Calu3 (cell line): ENCODE data around the gene AZU1. TPM values are rescaled to one million over a fixed set of nuclear protein-coding genes. Genes with fewer than 3 reads are reported as not detected.
"Not testable (repeated sequence)": the region's sequence is repeated elsewhere in the genome, so short reads cannot be mapped to it uniquely, and the experiment has no call there.

Source experiments
- BruUV-seq: library from RNA; stranded (reverse); fragments of 400-500 nt; replicated peaks from 2 replicates; lab custom pipeline; 2021; lab: Mats Ljungman, UMichigan
- CTCF ChIA-PET: fragments of 300-600 bp; sonication (Branson Sonifier 250); formaldehyde crosslinking; loops from one replicate; lab custom pipeline; 2022; ENCODE audit warnings: antibody characterized with exemption; lab: Charles Lee
- DNase-seq: peaks from one replicate; pipeline ENCODE4 v3.0.0; 2022
- H3K27ac Mint-ChIP-seq: one replicate; pipeline ENCODE4 v1.8.0; 2022; ENCODE audit warnings: mixed read lengths; ENCODE audit not compliant: unreplicated experiment
- H3K27me3 Mint-ChIP-seq: one replicate; pipeline ENCODE4 v1.8.0; 2022; ENCODE audit warnings: mixed read lengths; ENCODE audit not compliant: unreplicated experiment
- H3K36me3 Mint-ChIP-seq: one replicate; pipeline ENCODE4 v1.8.0; 2022; ENCODE audit warnings: mild to moderate bottlenecking, moderate library complexity, mixed read lengths; ENCODE audit not compliant: insufficient read depth, unreplicated experiment
- H3K4me1 Mint-ChIP-seq: one replicate; pipeline ENCODE4 v1.8.0; 2022; ENCODE audit warnings: mild to moderate bottlenecking, low read depth, mixed read lengths; ENCODE audit not compliant: unreplicated experiment
- H3K4me3 Mint-ChIP-seq: one replicate; pipeline ENCODE4 v1.8.0; 2022; ENCODE audit warnings: mild to moderate bottlenecking, low read depth, moderate library complexity, mixed read lengths; ENCODE audit not compliant: unreplicated experiment
- H3K9me3 Mint-ChIP-seq: one replicate; pipeline ENCODE4 v1.8.0; 2022; ENCODE audit warnings: low read depth, mixed read lengths; ENCODE audit not compliant: unreplicated experiment
- intact Hi-C: fragments of 100-400 bp; cut with micrococcal nuclease; formaldehyde crosslinking; loops from one replicate; pipeline ENCODE4 v1.10.0; 2022; ENCODE audit not compliant: unreplicated experiment
- total RNA-seq: library from RNA; stranded (reverse); gene quantifications from 2 replicates; pipeline ENCODE4 v1.2.3, GENCODE V29; 2022
- TF ChIP-seq, protein P1 (sequence below): fragments of 200-600 bp; IDR thresholded peaks from one replicate; pipeline ENCODE4 v1.8.0; 2022; ENCODE audit warnings: antibody characterized with exemption; ENCODE audit not compliant: unreplicated experiment

Gene AZU1
- total RNA-seq, 1 experiment from 2014 or later, result not detected

DNA sequence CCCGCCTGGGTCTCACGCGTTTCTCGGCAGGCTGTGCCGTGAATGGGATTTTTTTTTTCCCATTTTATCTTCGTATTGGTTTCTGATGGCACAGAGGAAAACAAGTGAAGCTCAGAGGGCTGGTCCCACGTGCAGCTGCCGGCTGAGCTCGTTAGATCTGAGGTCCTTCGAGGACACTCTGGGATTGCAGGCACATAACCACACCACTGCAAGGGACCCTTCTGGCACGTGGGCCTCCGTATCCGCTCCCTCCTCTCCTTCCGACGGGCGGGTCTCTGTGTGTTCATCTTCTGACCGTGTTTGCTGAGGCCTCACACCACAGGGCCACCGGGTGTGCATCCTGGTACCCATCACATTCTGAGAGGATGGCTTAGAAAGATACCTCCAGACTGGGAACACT is 48.5 kb downstream of the AZU1 start:
- DNase-seq, result no peak
- H3K27ac Mint-ChIP-seq, result no peak overlapping the region
- TF ChIP-seq, protein P1, sequence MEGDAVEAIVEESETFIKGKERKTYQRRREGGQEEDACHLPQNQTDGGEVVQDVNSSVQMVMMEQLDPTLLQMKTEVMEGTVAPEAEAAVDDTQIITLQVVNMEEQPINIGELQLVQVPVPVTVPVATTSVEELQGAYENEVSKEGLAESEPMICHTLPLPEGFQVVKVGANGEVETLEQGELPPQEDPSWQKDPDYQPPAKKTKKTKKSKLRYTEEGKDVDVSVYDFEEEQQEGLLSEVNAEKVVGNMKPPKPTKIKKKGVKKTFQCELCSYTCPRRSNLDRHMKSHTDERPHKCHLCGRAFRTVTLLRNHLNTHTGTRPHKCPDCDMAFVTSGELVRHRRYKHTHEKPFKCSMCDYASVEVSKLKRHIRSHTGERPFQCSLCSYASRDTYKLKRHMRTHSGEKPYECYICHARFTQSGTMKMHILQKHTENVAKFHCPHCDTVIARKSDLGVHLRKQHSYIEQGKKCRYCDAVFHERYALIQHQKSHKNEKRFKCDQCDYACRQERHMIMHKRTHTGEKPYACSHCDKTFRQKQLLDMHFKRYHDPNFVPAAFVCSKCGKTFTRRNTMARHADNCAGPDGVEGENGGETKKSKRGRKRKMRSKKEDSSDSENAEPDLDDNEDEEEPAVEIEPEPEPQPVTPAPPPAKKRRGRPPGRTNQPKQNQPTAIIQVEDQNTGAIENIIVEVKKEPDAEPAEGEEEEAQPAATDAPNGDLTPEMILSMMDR, result no peak
- H3K4me3 Mint-ChIP-seq, result no peak overlapping the region
- H3K36me3 Mint-ChIP-seq, result peaks cover 19% of the 10 kb centered on the region
- H3K4me1 Mint-ChIP-seq, result no peaks in the 10 kb centered on the region
- CTCF ChIA-PET, result no interaction called here
- H3K9me3 Mint-ChIP-seq, result no peaks in the 10 kb centered on the region
- H3K27me3 Mint-ChIP-seq, result no peaks in the 10 kb centered on the region
- BruUV-seq, result no TSS peak
- intact Hi-C loops, result no loop called here

DNA sequence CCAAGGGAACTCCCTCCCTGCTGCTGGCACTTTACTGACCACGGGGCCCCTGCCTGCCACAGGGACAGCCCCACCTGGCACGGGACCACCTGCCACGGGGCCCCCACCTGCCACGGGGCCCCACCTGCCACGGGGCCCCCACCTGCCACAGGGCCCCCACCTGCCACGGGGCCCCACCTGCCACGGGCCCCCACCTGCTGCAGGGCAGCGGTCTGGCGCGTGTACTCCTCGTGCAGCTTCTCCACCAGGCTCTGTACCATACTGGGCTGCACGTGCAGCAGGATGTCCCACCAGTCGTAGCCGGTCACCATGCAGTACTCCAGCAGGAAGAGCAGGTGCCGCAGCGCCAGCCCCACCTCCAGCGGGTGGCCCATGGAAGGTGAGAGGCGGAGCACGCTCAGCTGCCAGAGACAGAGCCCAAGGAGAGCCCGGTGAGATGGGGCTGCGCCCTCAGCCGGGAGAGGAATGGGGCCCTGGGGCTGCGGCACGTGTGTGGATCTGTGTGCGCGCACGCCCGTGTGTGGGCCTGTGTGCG is 49.2 kb downstream of the AZU1 start:
- Mint-ChIP-seq H3K9me3 (no peaks in the 10 kb centered on the region), H3K36me3 (peaks cover 19% of the 10 kb centered on the region), H3K4me1 (no peaks in the 10 kb centered on the region), H3K27me3 (no peaks in the 10 kb centered on the region), H3K27ac (no peak overlapping the region), H3K4me3 (no peak overlapping the region)
- intact Hi-C loops, result no loop called here
- no peak for DNase-seq
- TF ChIP-seq, protein P1, result no peak
- BruUV-seq, result no TSS peak
- CTCF ChIA-PET, result no interaction called here

DNA sequence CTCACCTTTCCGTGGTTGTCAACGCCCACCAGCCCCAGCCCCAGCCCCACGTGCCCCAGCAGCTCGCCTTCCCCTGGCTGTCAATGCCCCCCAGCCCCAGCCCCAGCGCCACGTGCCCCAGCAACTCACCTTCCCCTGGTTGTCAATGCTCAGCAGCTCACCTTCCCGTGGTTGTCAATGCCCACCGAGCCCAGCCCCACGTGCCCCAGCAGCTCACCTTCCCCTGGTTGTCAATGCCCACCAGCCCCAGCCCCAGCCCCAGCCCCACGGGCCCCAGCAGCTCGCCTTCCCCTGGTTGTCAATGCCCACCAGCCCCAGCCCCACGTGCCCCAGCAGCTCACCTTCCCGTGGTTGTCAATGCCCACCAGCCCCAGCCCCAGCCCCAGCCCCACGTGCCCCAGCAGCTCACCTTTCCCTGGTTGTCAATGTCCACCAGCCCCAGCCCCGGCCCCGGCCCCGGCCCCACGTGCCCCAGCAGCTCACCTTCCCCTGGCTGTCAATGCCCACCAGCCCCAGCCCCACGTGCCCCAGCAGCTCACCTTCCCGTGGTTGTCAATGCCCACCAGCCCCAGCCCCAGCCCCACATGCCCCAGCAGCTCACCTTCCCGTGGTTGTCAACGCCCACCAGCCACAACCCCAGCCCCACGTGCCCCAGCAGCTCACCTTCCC is 50.5 kb downstream of the AZU1 start:
- DNase-seq, H3K27ac Mint-ChIP-seq, H3K9me3 Mint-ChIP-seq, BruUV-seq, CTCF ChIA-PET, H3K4me3 Mint-ChIP-seq, H3K4me1 Mint-ChIP-seq, intact Hi-C loops, H3K27me3 Mint-ChIP-seq: not testable (repeated sequence)
- peaks cover 11% of the 10 kb centered on the region for H3K36me3 Mint-ChIP-seq

DNA sequence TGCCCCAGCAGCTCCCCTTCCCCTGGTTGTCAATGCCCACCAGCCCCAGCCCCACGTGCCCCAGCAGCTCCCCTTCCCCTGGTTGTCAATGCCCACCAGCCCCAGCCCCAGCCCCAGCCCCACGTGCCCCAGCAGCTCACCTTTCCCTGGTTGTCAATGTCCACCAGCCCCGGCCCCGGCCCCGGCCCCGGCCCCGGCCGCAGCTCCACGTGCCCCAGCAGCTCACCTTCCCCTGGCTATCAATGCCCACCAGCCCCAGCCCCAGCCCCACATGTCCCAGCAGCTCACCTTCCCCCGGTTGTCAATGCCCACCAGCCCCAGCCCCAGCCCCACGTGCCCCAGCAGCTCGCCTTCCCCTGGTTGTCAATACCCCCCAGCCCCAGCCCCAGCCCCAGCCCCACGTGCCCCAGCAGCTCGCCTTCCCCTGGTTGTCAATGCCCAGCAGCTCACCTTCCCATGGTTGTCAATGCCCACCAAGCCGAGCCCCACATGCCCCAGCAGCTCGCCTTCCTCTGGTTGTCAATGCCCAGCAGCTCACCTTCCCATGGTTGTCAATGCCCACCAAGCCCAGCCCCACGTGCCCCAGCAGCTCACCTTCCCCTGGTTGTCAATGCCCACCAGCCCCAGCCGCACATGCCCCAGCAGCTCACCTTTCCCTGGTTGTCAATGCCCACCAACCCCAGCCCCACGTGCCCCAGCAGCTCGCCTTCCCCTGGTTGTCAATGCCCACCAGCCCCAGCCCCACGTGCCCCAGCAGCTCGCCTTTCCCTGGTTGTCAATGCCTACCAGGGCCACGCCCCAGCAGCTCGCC is 51.3 kb downstream of the AZU1 start:
- H3K4me3 Mint-ChIP-seq, result not testable (repeated sequence)

DNA sequence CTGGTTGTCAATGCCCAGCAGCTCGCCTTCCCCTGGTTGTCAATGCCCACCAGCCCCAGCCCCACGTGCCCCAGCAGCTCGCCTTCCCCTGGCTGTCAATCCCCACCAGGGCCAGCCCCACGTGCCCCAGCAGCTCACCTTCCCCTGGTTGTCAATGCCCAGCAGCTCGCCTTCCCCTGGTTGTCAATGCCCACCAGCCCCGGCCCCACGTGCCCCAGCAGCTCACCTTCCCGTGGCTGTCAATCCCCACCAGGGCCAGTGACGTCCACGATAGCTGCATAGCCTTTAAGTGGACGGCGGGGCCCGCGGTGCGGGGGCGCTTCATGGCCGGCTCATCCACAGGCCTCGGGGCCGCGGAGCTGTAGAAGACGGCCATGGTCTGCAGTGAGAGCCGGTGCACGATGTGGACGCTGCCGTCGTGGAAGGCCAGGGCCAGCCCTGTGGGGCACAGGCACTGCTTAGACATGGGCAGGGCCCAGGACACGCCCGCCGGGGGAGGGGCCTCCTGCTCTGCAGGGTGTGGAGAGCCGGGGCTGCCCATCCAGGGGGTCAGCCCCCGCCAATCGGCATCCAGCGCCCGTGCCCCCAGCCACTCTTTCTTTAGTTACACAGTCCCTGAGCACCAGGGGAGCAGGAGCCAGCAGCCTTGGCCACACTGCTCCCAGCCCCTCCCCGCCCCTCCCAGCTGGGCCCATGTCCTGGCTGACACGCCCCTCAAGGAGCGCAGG is 52.2 kb downstream of the AZU1 start:
- intact Hi-C loops, result no loop called here
- CTCF ChIA-PET, result interaction anchor here (0.5 to 0.7 kb wide), 2 partner anchors 127 to 373 kb away, joined by 3 to 4 read pairs; no protein-coding TSS in a partner anchor
- H3K4me1 Mint-ChIP-seq, result no peaks in the 10 kb centered on the region
- TF ChIP-seq, protein P1, result no peak
- DNase-seq, result no peak
- H3K27ac Mint-ChIP-seq, result no peak overlapping the region
- H3K4me3 Mint-ChIP-seq, result no peak overlapping the region
- H3K27me3 Mint-ChIP-seq, result no peaks in the 10 kb centered on the region
- no peaks in the 10 kb centered on the region for H3K9me3 Mint-ChIP-seq
- peaks cover 24% of the 10 kb centered on the region for H3K36me3 Mint-ChIP-seq
- BruUV-seq, result no TSS peak

More for the DNA sequence above, 51.3 kb downstream of the AZU1 start:
- BruUV-seq, intact Hi-C loops, DNase-seq, H3K27me3 Mint-ChIP-seq, H3K27ac Mint-ChIP-seq, H3K4me1 Mint-ChIP-seq, H3K9me3 Mint-ChIP-seq: not testable (repeated sequence)
- H3K36me3 Mint-ChIP-seq, result peaks cover 20% of the 10 kb centered on the region
- CTCF ChIA-PET, result interaction anchor here (0.6 to 0.7 kb wide), 2 partner anchors 9 to 372 kb away, joined by 4 to 5 read pairs; no protein-coding TSS in a partner anchor
